Measurements from ENCODE around the gene GPC1.

GPC1 gene

GRCh38 chr2:240402566-240403272 is 32.7 kb upstream of the GPC1 start (continued):
- TF ChIP-seq ZNF529 (tag by site-specific recombination; IDR thresholded peaks at IDR 0.05; ENCODE audit: insufficient replicate concordance) (no peak), ZNF791 (tag by site-specific recombination; IDR thresholded peaks at IDR 0.05) (no peak), ZNF10 (tag by site-specific recombination; IDR thresholded peaks at IDR 0.05) (no peak), ZNF549 (tag by site-specific recombination; IDR thresholded peaks at IDR 0.05) (no peak)

GRCh38 chr2:240403396-240404104 is 31.9 kb upstream of the GPC1 start:
- CTCF ChIA-PET, result no interaction called here
- Histone ChIP-seq H3K36me3 (ENCODE audit: control insufficient read depth in 2 of 2, insufficient read depth in 1 of 2, low read length in 2 of 2) (no peaks in the 10 kb centered on the region), H3K4me3 (ENCODE audit: low read depth, low read length) (no peak overlapping the region), H3K27ac (ENCODE audit: extremely low read depth, low read depth, low read length) (no peak overlapping the region), H3K9me3 (ENCODE audit: control insufficient read depth, insufficient read depth, low read depth, low read length) (no peaks in the 10 kb centered on the region), H3K4me1 (ENCODE audit: control insufficient read depth, insufficient read depth, low read length) (no peaks in the 10 kb centered on the region)
- POLR2A ChIA-PET, result no interaction called here
- TF ChIP-seq SALL2 (tag by site-specific recombination; IDR thresholded peaks at IDR 0.05; ENCODE audit: borderline replicate concordance) (no peak), ZNF140 (tag by site-specific recombination; IDR thresholded peaks at IDR 0.05) (no peak), ZSCAN23 (tag by site-specific recombination; IDR thresholded peaks at IDR 0.05) (no peak), KLF17 (tag by site-specific recombination; IDR thresholded peaks at IDR 0.05) (no peak), ZNF18 (tag by site-specific recombination; IDR thresholded peaks at IDR 0.05) (no peak), ZNF544 (tag by site-specific recombination; IDR thresholded peaks at IDR 0.05) (no peak), ZNF19 (tag by site-specific recombination; IDR thresholded peaks at IDR 0.05; ENCODE audit: low read depth) (no peak), ZNF501 (tag by site-specific recombination; IDR thresholded peaks at IDR 0.05) (no peak), RBAK (tag by site-specific recombination; IDR thresholded peaks at IDR 0.05) (no peak), PATZ1 (tag by site-specific recombination; IDR thresholded peaks at IDR 0.05) (no peak), ZNF311 (tag by site-specific recombination; IDR thresholded peaks at IDR 0.05; ENCODE audit: borderline replicate concordance) (no peak), ZNF777 (tag by site-specific recombination; IDR thresholded peaks at IDR 0.05; ENCODE audit: borderline replicate concordance) (no peak), ZNF174 (tag by site-specific recombination; IDR thresholded peaks at IDR 0.05) (no peak), ZNF175 (tag by site-specific recombination; IDR thresholded peaks at IDR 0.05) (no peak), ZNF513 (tag by site-specific recombination; IDR thresholded peaks at IDR 0.05) (no peak), ZNF548 (tag by site-specific recombination; IDR thresholded peaks at IDR 0.05) (no peak), ZSCAN5A (tag by site-specific recombination; IDR thresholded peaks at IDR 0.05) (no peak), REST (tag by site-specific recombination; IDR thresholded peaks at IDR 0.05) (no peak), ZNF791 (tag by site-specific recombination; IDR thresholded peaks at IDR 0.05) (no peak)

All from HEK293 (cell line).